NCI-H524 (cell line): ENCODE measurements around the gene SLC35F6.

ENCODE experiments used
- DNase-seq, 2 experiments: peaks; one replicate each; lab custom pipeline; 2025; lab: John Stamatoyannopoulos, UW

The SLC35F6 gene

GRCh38 chr2:26822877-26823276 is 58.8 kb downstream of the SLC35F6 start:
- no peak for DNase-seq
